HepG2 (cell line): ENCODE measurements around the gene PAX7. TPM values are rescaled to one million over a fixed set of nuclear protein-coding genes. Genes with fewer than 3 reads are reported as not detected.

ENCODE experiments used
- ATAC-seq: fragments of 200-7000 bp; cut with Tn5 transposase; 3 replicates; pipeline ENCODE4 v1.9.1; 2020; ENCODE audit warnings: mild to moderate bottlenecking, moderate library complexity
- BruUV-seq: library from RNA; stranded (reverse); fragments of 400-500 nt; replicated peaks from 2 replicates; lab custom pipeline; 2021; lab: Mats Ljungman, UMichigan
- CTCF ChIA-PET: fragments of 300-600 bp; formaldehyde crosslinking; extraction: SDS; loops from one replicate; lab custom pipeline; 2021; ENCODE audit warnings: low total read pairs, inconsistent platforms, low intra/inter-chr PET ratio; lab: Yijun Ruan, JAX
- POLR2A ChIA-PET: fragments of 350-600 bp; sonication (Branson Sonifier 250); formaldehyde crosslinking; loops from one replicate; lab custom pipeline; 2020; ENCODE audit warnings: antibody characterized with exemption, inconsistent platforms; lab: Yijun Ruan, JAX
- DNase-seq: peaks from one replicate; pipeline ENCODE4 v3.0.0-alpha.2; 2015; ENCODE audit warnings: low spot score
- FAIRE-seq: peaks from 3 replicates; lab custom pipeline; 2011; peaks lifted over from hg19 to GRCh38; lab: Jason Lieb, UNC
- H2AFZ ChIP-seq: one replicate; pipeline ENCODE4 v1.6.1; 2011; ENCODE audit warnings: low read length, inconsistent platforms
- H3K27ac ChIP-seq: fragments of 300-600 bp; 3 replicates; pipeline ENCODE4 v1.8.0; 2011; ENCODE audit warnings: mixed run types, mild to moderate bottlenecking, mixed read lengths, low read length, inconsistent platforms; ENCODE audit not compliant: insufficient read depth; ENCODE audit errors: extremely low read length
- H3K27me3 ChIP-seq, 2 experiments: fragments of 200-600 bp in 1 of 2; 2 replicates in 1 of 2; 3 replicates in 1 of 2; pipeline versions ENCODE4 v1.6.0 to v1.8.0; 2011; ENCODE audit warnings: low read length in 2 of 2, mild to moderate bottlenecking in 2 of 2, moderate library complexity in 2 of 2, inconsistent platforms in 1 of 2; ENCODE audit not compliant: insufficient read depth in 2 of 2, control insufficient read depth in 1 of 2
- H3K36me3 ChIP-seq, 2 experiments: fragments of 200-600 bp in 1 of 2; replicated peaks in 1 of 2; 2 replicates in 1 of 2; 3 replicates in 1 of 2; pipeline versions ENCODE4 v1.5.1 to v1.8.0; 2011; ENCODE audit warnings: low read length in 2 of 2, inconsistent platforms in 1 of 2; ENCODE audit not compliant: insufficient read depth in 2 of 2, control insufficient read depth in 1 of 2
- H3K4me1 ChIP-seq: 2 replicates; pipeline ENCODE4 v1.5.1; 2012; ENCODE audit warnings: low read length, inconsistent platforms; ENCODE audit not compliant: insufficient read depth
- H3K4me2 ChIP-seq: 2 replicates; pipeline ENCODE4 v1.6.0; 2011; ENCODE audit warnings: low read depth, low read length, inconsistent platforms
- H3K4me3 ChIP-seq, 3 experiments: fragments of 200-600 bp in 1 of 3; sonication (generic), shearing (Covaris generic) in 1 of 3; replicated peaks in 1 of 3; 2 replicates each; pipeline ENCODE4 v1.5.1; 2011 to 2016; ENCODE audit warnings: low read length in 3 of 3, inconsistent platforms in 2 of 3, low read depth in 2 of 3, mild to moderate bottlenecking in 2 of 3, control low read depth in 1 of 3, mixed read lengths in 1 of 3; ENCODE audit not compliant: insufficient read depth in 1 of 3
- H3K79me2 ChIP-seq: one replicate; pipeline ENCODE4 v1.6.1; 2011; ENCODE audit warnings: low read length, inconsistent platforms; ENCODE audit not compliant: insufficient read depth
- H3K9ac ChIP-seq: 2 replicates; pipeline ENCODE4 v1.6.0; 2011; ENCODE audit warnings: mild to moderate bottlenecking, low read depth, low read length, inconsistent platforms; ENCODE audit not compliant: insufficient read depth
- H3K9me3 ChIP-seq: 2 replicates; pipeline ENCODE4 v1.5.1; 2012; ENCODE audit warnings: mild to moderate bottlenecking, low read length
- H4K20me1 ChIP-seq: 2 replicates; pipeline ENCODE4 v1.6.0; 2011; ENCODE audit warnings: inconsistent platforms, mild to moderate bottlenecking, low read length, moderate library complexity; ENCODE audit not compliant: insufficient read depth
- ATF4 ChIP-seq, 2 experiments: fragments of 450-650 bp in 1 of 2; sonication (generic) in 1 of 2; formaldehyde crosslinking; IDR thresholded peaks; 2 replicates each; pipeline versions ENCODE4 v1.5.0 to v1.8.0; 2020 to 2022; ENCODE audit warnings: mild to moderate bottlenecking in 1 of 2, missing genetic modification reagents in 1 of 2
- CHD2 ChIP-seq: IDR thresholded peaks from 2 replicates; pipeline ENCODE4 v1.6.1; 2011; ENCODE audit warnings: low read depth, low read length, improper control_type of control experiment
- KDM2A ChIP-seq: sonication (generic); formaldehyde crosslinking; IDR thresholded peaks from 2 replicates; pipeline ENCODE4 v1.4.0; 2020; ENCODE audit warnings: low read depth, missing genetic modification reagents, borderline replicate concordance
- PAF1 ChIP-seq: IDR thresholded peaks from 2 replicates; pipeline ENCODE4 v1.6.1; 2016; ENCODE audit warnings: missing genetic modification reagents, missing compliant biosample characterization
- SP1 ChIP-seq, 2 experiments: fragments of 450-650 bp in 1 of 2; sonication (generic) in 1 of 2; formaldehyde crosslinking in 1 of 2; IDR thresholded peaks; 2 replicates each; pipeline versions ENCODE4 v1.4.0 to v1.6.1; 2016 to 2020; ENCODE audit warnings: missing genetic modification reagents in 1 of 2
- ZNF687 ChIP-seq: sonication (generic); formaldehyde crosslinking; IDR thresholded peaks from 2 replicates; pipeline ENCODE4 v1.5.1; 2020; ENCODE audit warnings: mild to moderate bottlenecking, missing genetic modification reagents, moderate library complexity
- WGBS: methylation state at CpG from one replicate; pipeline ENCODE4 v1.1.6; 2017; ENCODE audit warnings: low lambda C conversion rate; 5-methylcytosine and 5-hydroxymethylcytosine counted together
- in situ Hi-C: cut with HindIII; loops from 2 replicates; pipeline ENCODE4 v1.10.0; 2017; ENCODE audit warnings: low pct_unique_long_range_greater_than_20kb; ENCODE audit not compliant: extremely low pct_ligation_motif_present
- intact Hi-C: fragments of 100-400 bp; cut with micrococcal nuclease; formaldehyde crosslinking; loops from one replicate; pipeline ENCODE4 v1.10.0; 2022; ENCODE audit not compliant: unreplicated experiment
- polyA plus RNA-seq, 8 experiments: library from polyadenylated mRNA; depleted of rRNA in 3 of 8; stranded (reverse) in 7 of 8; unstranded in 1 of 8; fragments of >200 nt; fragmentation: Illumina TruSeq in 4 of 8; extraction: Trizol in 4 of 8; gene quantifications; 2 replicates each; pipeline versions ENCODE4 v1.2.1 to v1.2.3, GENCODE V29; 2011 to 2016; ENCODE audit warnings: low read depth in 4 of 8, missing spikeins in 1 of 8, mixed read lengths in 1 of 8; ENCODE audit not compliant: insufficient read depth in 1 of 8
- total RNA-seq, 5 experiments: library from RNA; depleted of rRNA; stranded (reverse); fragments of >200 nt; fragmentation: Illumina TruSeq; extraction: Trizol; gene quantifications; 2 replicates each; pipeline ENCODE4 v1.2.3, GENCODE V29; 2016; ENCODE audit warnings: low read depth in 1 of 5
- TF ChIP-seq, protein P1 (sequence below): sonication (generic); formaldehyde crosslinking; IDR thresholded peaks from 2 replicates; pipeline ENCODE4; 2020; ENCODE audit warnings: missing genetic modification reagents, mild to moderate bottlenecking, borderline replicate concordance
- TF ChIP-seq, protein P2 (sequence below): sonication (generic); formaldehyde crosslinking; IDR thresholded peaks from 2 replicates; pipeline ENCODE4 v1.4.0; 2020; ENCODE audit warnings: missing genetic modification reagents, mild to moderate bottlenecking, borderline replicate concordance
- TF ChIP-seq, protein P3 (sequence below): sonication (generic); formaldehyde crosslinking; IDR thresholded peaks from 2 replicates; pipeline ENCODE4 v1.4.0; 2020; ENCODE audit warnings: missing genetic modification reagents, borderline replicate concordance

The PAX7 gene
- total and polyA plus RNA-seq, 2 of the 13 experiments (the other 11 are each of a cell fraction or from before 2014, with no cell fraction given) = not detected

DNA sequence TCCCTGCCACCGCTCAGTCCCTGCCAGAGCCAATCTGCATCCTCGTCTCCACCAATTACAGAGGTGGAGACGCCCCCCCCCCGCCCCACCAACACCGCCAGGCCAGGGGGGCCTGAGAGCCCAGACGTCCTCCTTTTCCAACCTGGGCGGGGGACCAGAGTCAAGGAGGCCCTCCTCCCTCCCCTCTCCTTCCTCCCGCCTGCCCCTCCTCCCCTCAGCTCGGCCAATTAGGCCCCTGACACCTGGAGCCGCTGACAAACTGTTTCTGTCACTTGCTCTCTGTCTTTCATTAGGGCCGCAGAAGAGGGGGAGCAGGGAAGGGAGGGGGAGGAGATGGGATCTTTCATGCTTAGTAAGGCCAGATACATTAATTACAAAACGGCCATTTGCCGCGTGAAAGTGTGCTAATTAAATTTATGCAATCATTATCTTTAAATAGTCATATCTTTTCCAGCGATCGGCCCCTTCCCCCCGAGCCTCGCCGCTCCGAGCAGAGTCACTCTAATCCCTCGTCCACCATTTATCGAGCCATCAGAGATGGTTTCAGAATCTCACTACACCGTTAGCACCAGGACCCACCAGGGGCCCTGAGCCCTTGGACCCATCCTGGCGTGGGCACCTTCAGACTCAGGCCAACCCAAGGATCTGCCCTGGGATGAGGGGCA lies 94.7 kb downstream of the PAX7 start (continued):
- TF ChIP-seq ZNF687 (CRISPR knock-in tag) = no peak
- TF ChIP-seq SP1 (IDR thresholded peaks at IDR 0.05) = no peak
- TF ChIP-seq SP1 (CRISPR knock-in tag; IDR thresholded peaks at IDR 0.05) = no peak
- TF ChIP-seq CHD2 = no peak
- TF ChIP-seq PAF1 (CRISPR knock-in tag) = no peak

- no peak for DNase-seq
- no peaks in the 10 kb centered on the region for H3K36me3 ChIP-seq
- no peak overlapping the region for H3K27ac ChIP-seq
- in situ Hi-C loops (no loop called here), intact Hi-C loops (no loop called here)
- FAIRE-seq = no peak
- H3K9me3 ChIP-seq = no peaks in the 10 kb centered on the region
- WGBS = 8% methylated on average over 4 of the region's 4 CpGs
- no peak overlapping the region for H3K4me3 ChIP-seq
- H3K9ac ChIP-seq = no peak overlapping the region
- no TSS peak for BruUV-seq
- no peaks in the 10 kb centered on the region for H4K20me1 ChIP-seq
- H3K79me2 ChIP-seq = no peaks in the 10 kb centered on the region
- H3K27me3 ChIP-seq = peaks cover 2 to 81% of the 10 kb centered on the region in 2 experiments; a peak in 4 of 5 replicates
- H2AFZ ChIP-seq = no peak overlapping the region
- no peak for ATAC-seq
- no peak overlapping the region for H3K4me2 ChIP-seq
- CTCF ChIA-PET = no interaction called here
- no peaks in the 10 kb centered on the region for H3K4me1 ChIP-seq
- POLR2A ChIA-PET = no interaction called here
- TF ChIP-seq ATF4 (CRISPR knock-in tag; IDR thresholded peaks at IDR 0.05) = no peak
- TF ChIP-seq, protein P1, sequence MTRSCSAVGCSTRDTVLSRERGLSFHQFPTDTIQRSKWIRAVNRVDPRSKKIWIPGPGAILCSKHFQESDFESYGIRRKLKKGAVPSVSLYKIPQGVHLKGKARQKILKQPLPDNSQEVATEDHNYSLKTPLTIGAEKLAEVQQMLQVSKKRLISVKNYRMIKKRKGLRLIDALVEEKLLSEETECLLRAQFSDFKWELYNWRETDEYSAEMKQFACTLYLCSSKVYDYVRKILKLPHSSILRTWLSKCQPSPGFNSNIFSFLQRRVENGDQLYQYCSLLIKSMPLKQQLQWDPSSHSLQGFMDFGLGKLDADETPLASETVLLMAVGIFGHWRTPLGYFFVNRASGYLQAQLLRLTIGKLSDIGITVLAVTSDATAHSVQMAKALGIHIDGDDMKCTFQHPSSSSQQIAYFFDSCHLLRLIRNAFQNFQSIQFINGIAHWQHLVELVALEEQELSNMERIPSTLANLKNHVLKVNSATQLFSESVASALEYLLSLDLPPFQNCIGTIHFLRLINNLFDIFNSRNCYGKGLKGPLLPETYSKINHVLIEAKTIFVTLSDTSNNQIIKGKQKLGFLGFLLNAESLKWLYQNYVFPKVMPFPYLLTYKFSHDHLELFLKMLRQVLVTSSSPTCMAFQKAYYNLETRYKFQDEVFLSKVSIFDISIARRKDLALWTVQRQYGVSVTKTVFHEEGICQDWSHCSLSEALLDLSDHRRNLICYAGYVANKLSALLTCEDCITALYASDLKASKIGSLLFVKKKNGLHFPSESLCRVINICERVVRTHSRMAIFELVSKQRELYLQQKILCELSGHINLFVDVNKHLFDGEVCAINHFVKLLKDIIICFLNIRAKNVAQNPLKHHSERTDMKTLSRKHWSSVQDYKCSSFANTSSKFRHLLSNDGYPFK = no peak
- TF ChIP-seq, protein P2, sequence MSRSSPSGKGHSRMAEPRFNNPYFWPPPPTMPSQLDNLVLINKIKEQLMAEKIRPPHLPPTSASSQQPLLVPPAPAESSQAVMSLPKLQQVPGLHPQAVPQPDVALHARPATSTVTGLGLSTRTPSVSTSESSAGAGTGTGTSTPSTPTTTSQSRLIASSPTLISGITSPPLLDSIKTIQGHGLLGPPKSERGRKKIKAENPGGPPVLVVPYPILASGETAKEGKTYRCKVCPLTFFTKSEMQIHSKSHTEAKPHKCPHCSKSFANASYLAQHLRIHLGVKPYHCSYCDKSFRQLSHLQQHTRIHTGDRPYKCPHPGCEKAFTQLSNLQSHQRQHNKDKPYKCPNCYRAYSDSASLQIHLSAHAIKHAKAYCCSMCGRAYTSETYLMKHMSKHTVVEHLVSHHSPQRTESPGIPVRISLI (CRISPR knock-in tag) = no peak
- no peak for TF ChIP-seq KDM2A (CRISPR knock-in tag)
- TF ChIP-seq, protein P3, sequence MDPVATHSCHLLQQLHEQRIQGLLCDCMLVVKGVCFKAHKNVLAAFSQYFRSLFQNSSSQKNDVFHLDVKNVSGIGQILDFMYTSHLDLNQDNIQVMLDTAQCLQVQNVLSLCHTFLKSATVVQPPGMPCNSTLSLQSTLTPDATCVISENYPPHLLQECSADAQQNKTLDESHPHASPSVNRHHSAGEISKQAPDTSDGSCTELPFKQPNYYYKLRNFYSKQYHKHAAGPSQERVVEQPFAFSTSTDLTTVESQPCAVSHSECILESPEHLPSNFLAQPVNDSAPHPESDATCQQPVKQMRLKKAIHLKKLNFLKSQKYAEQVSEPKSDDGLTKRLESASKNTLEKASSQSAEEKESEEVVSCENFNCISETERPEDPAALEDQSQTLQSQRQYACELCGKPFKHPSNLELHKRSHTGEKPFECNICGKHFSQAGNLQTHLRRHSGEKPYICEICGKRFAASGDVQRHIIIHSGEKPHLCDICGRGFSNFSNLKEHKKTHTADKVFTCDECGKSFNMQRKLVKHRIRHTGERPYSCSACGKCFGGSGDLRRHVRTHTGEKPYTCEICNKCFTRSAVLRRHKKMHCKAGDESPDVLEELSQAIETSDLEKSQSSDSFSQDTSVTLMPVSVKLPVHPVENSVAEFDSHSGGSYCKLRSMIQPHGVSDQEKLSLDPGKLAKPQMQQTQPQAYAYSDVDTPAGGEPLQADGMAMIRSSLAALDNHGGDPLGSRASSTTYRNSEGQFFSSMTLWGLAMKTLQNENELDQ = no peak
Measured at GRCh38 chr1:18726368-18726767, 95.7 kb downstream of the PAX7 start.
